ENCODE measurements around the gene ASXL3. TPM values are rescaled to one million over a fixed set of nuclear protein-coding genes. Genes with fewer than 3 reads are reported as not detected.

The ASXL3 gene
- total RNA-seq, 1 experiment from 2014 or later, result 1.2 TPM

GRCh38 chr18:33665641-33666040 lies 87.6 kb downstream of the ASXL3 start:
- BruUV-seq (replicated peaks), result no TSS peak
- Mint-ChIP-seq H3K27me3 (ENCODE audit: insufficient read depth, unreplicated experiment) (peaks cover under 1% of the 10 kb centered on the region), H3K9me3 (ENCODE audit: unreplicated experiment) (no peaks in the 10 kb centered on the region), H3K36me3 (ENCODE audit: insufficient read depth, unreplicated experiment) (no peaks in the 10 kb centered on the region), H3K27ac (ENCODE audit: unreplicated experiment) (no peak overlapping the region), H3K4me3 (ENCODE audit: unreplicated experiment) (no peak overlapping the region), H3K4me1 (ENCODE audit: low read depth, unreplicated experiment) (no peaks in the 10 kb centered on the region)
- ChIA-PET CTCF (no interaction called here), POLR2A (no interaction called here)
- Histone ChIP-seq H3K9me3 (no peaks in the 10 kb centered on the region), H3K27me3 (replicated peaks; ENCODE audit: control insufficient read depth, insufficient read depth, low read length) (no peaks in the 10 kb centered on the region), H3K4me1 (no peaks in the 10 kb centered on the region), H3K4me3 (ENCODE audit: low read depth, low read length) (no peak overlapping the region), H3K36me3 (ENCODE audit: control insufficient read depth, insufficient read depth, low read length) (no peaks in the 10 kb centered on the region)
- intact Hi-C loops (cut with micrococcal nuclease; ENCODE audit: unreplicated experiment), result no loop called here
- TF ChIP-seq CTCF (IDR thresholded peaks at IDR 0.05; ENCODE audit: insufficient read depth in 1 of 2, low read depth in 1 of 2, low read length in 1 of 2, severe bottlenecking in 1 of 2, unreplicated experiment in 1 of 2), result no peak
- DNase-seq, result no peak

GRCh38 chr18:33666915-33667314 lies 88.9 kb downstream of the ASXL3 start:
- H3K27me3 Mint-ChIP-seq (ENCODE audit: insufficient read depth, unreplicated experiment), result no peaks in the 10 kb centered on the region
- Histone ChIP-seq H3K9me3 (no peaks in the 10 kb centered on the region), H3K4me1 (no peaks in the 10 kb centered on the region), H3K4me3 (ENCODE audit: low read depth, low read length) (no peak overlapping the region), H3K27me3 (replicated peaks; ENCODE audit: control insufficient read depth, insufficient read depth, low read length) (no peaks in the 10 kb centered on the region), H3K36me3 (ENCODE audit: control insufficient read depth, insufficient read depth, low read length) (no peaks in the 10 kb centered on the region)
- H3K4me3 Mint-ChIP-seq (ENCODE audit: unreplicated experiment), result no peak overlapping the region
- no peak for DNase-seq
- no peak overlapping the region for H3K27ac Mint-ChIP-seq (ENCODE audit: unreplicated experiment)
- no TSS peak for BruUV-seq (replicated peaks)
- no peaks in the 10 kb centered on the region for H3K36me3 Mint-ChIP-seq (ENCODE audit: insufficient read depth, unreplicated experiment)
- no peaks in the 10 kb centered on the region for H3K4me1 Mint-ChIP-seq (ENCODE audit: low read depth, unreplicated experiment)
- no peaks in the 10 kb centered on the region for H3K9me3 Mint-ChIP-seq (ENCODE audit: unreplicated experiment)
- intact Hi-C loops (cut with micrococcal nuclease; ENCODE audit: unreplicated experiment), result no loop called here
- ChIA-PET POLR2A (no interaction called here), CTCF (no interaction called here)
- TF ChIP-seq CTCF (IDR thresholded peaks at IDR 0.05; ENCODE audit: insufficient read depth in 1 of 2, low read depth in 1 of 2, low read length in 1 of 2, severe bottlenecking in 1 of 2, unreplicated experiment in 1 of 2), result no peak

GRCh38 chr18:33669589-33669988 lies 91.6 kb downstream of the ASXL3 start:
- ChIA-PET POLR2A (no interaction called here), CTCF (no interaction called here)
- BruUV-seq (replicated peaks), result no TSS peak
- no peaks in the 10 kb centered on the region for H3K27me3 ChIP-seq (replicated peaks; ENCODE audit: control insufficient read depth, insufficient read depth, low read length)
- H3K36me3 ChIP-seq (ENCODE audit: control insufficient read depth, insufficient read depth, low read length), result no peaks in the 10 kb centered on the region
- no peaks in the 10 kb centered on the region for H3K4me1 Mint-ChIP-seq (ENCODE audit: low read depth, unreplicated experiment)
- no peaks in the 10 kb centered on the region for H3K9me3 Mint-ChIP-seq (ENCODE audit: unreplicated experiment)
- TF ChIP-seq CTCF (IDR thresholded peaks at IDR 0.05; ENCODE audit: insufficient read depth in 1 of 2, low read depth in 1 of 2, low read length in 1 of 2, severe bottlenecking in 1 of 2, unreplicated experiment in 1 of 2), result no peak
- no peaks in the 10 kb centered on the region for H3K27me3 Mint-ChIP-seq (ENCODE audit: insufficient read depth, unreplicated experiment)
- no peaks in the 10 kb centered on the region for H3K4me1 ChIP-seq
- DNase-seq, result no peak
- H3K9me3 ChIP-seq, result no peaks in the 10 kb centered on the region
- H3K4me3 ChIP-seq (ENCODE audit: low read depth, low read length), result no peak overlapping the region
- no peaks in the 10 kb centered on the region for H3K36me3 Mint-ChIP-seq (ENCODE audit: insufficient read depth, unreplicated experiment)
- H3K4me3 Mint-ChIP-seq (ENCODE audit: unreplicated experiment), result no peak overlapping the region
- intact Hi-C loops (cut with micrococcal nuclease; ENCODE audit: unreplicated experiment), result no loop called here
- no peak overlapping the region for H3K27ac Mint-ChIP-seq (ENCODE audit: unreplicated experiment)

All from Caco-2 (cell line).